Fibroblast of lung (primary cell): Measurements from ENCODE around the gene IL21R. TPM values are rescaled to one million over a fixed set of nuclear protein-coding genes. Genes with fewer than 3 reads are reported as not detected.
A peak's percentile ranks its signal among the peaks of the same experiment; 100 is the strongest.

ENCODE experiments used
- DNase-seq, 2 donors: peaks; one replicate each; pipeline versions ENCODE4 v3.0.0 to v3.0.0-alpha.2; 2010; ENCODE audit warnings: low read depth in 2 of 2
- H2AFZ ChIP-seq: 2 replicates; pipeline ENCODE4 v1.5.1; 2012; ENCODE audit warnings: low read length, control low read depth, inconsistent platforms
- H3K27ac ChIP-seq: 2 replicates; pipeline ENCODE4 v1.5.1; 2011; ENCODE audit warnings: low read length, control low read depth; ENCODE audit not compliant: insufficient read depth
- H3K27me3 ChIP-seq: 2 replicates; pipeline ENCODE4 v1.5.1; 2011; ENCODE audit warnings: mild to moderate bottlenecking, low read length; ENCODE audit not compliant: control insufficient read depth, insufficient read depth
- H3K36me3 ChIP-seq: 2 replicates; pipeline ENCODE4 v1.5.1; 2011; ENCODE audit warnings: low read length; ENCODE audit not compliant: control insufficient read depth, insufficient read depth
- H3K4me1 ChIP-seq: 2 replicates; pipeline ENCODE4 v1.5.1; 2011; ENCODE audit warnings: low read length; ENCODE audit not compliant: control insufficient read depth, insufficient read depth; ENCODE audit errors: extremely low read depth
- H3K4me2 ChIP-seq: 2 replicates; pipeline ENCODE4 v1.5.1; 2011; ENCODE audit warnings: low read length, control low read depth; ENCODE audit not compliant: insufficient read depth; ENCODE audit errors: extremely low read depth
- H3K4me3 ChIP-seq, 4 experiments: fragments of 200-600 bp in 1 of 4; sonication (generic) in 1 of 4; replicated peaks in 1 of 4; 2 replicates each; pipeline ENCODE4 v1.5.1; 2011 to 2016; ENCODE audit warnings: low read length in 4 of 4, low read depth in 3 of 4, mild to moderate bottlenecking in 3 of 4, control low read depth in 2 of 4, inconsistent platforms in 1 of 4, mixed read lengths in 1 of 4; ENCODE audit not compliant: insufficient read depth in 1 of 4; ENCODE audit errors: control extremely low read depth in 1 of 4
- H3K79me2 ChIP-seq: 2 replicates; pipeline ENCODE4 v1.5.1; 2012; ENCODE audit warnings: mild to moderate bottlenecking, low read length, inconsistent platforms; ENCODE audit not compliant: control insufficient read depth, insufficient read depth
- H3K9ac ChIP-seq: 2 replicates; pipeline ENCODE4 v1.5.1; 2011; ENCODE audit warnings: mild to moderate bottlenecking, low read length, control low read depth; ENCODE audit not compliant: insufficient read depth
- H3K9me3 ChIP-seq: 2 replicates; pipeline ENCODE4 v1.5.1; 2012; ENCODE audit warnings: low read depth, low read length; ENCODE audit not compliant: control insufficient read depth, insufficient read depth
- H4K20me1 ChIP-seq: 2 replicates; pipeline ENCODE4 v1.5.1; 2011; ENCODE audit warnings: low read length; ENCODE audit not compliant: control insufficient read depth, insufficient read depth; ENCODE audit errors: extremely low read depth
- CTCF ChIP-seq, 2 donors: IDR thresholded peaks in 1 of 2; conservative IDR thresholded peaks in 1 of 2; 1 replicate in 1 of 2; 2 replicates in 1 of 2; pipeline ENCODE4 v1.5.1; 2011 to 2012; ENCODE audit warnings: low read length in 2 of 2, control low read depth in 1 of 2, inconsistent platforms in 1 of 2, low read depth in 1 of 2, mild to moderate bottlenecking in 1 of 2
- EZH2 ChIP-seq: IDR thresholded peaks from 2 replicates; pipeline ENCODE4 v1.5.1; 2012; ENCODE audit warnings: low read length, control low read depth, mild to moderate bottlenecking; ENCODE audit errors: missing control alignments
- polyA plus RNA-seq, 2 donors: library from polyadenylated mRNA; depleted of rRNA in 1 of 2; stranded (reverse) in 1 of 2; unstranded in 1 of 2; fragments of >200 nt; gene quantifications; 2 replicates each; pipeline ENCODE4 v1.2.1, GENCODE V29; 2011 to 2012; ENCODE audit warnings: missing spikeins in 1 of 2
- total RNA-seq: library from RNA; depleted of rRNA; stranded (reverse); fragments of >200 nt; gene quantifications from 2 replicates; pipeline ENCODE4 v1.2.1, GENCODE V29; 2014

The IL21R gene
- total and polyA plus RNA-seq, 2 donors (not counting 1 experiment from before 2014, with no cell fraction given) = 0.95 to 7.4 TPM

- Histone ChIP-seq H3K27me3 (no peaks in the 10 kb centered on the region), H3K79me2 (no peaks in the 10 kb centered on the region), H3K4me3 (no peak overlapping the region), H2AFZ (no peak overlapping the region), H3K36me3 (no peaks in the 10 kb centered on the region), H3K27ac (no peak overlapping the region), H4K20me1 (no peaks in the 10 kb centered on the region), H3K4me1 (peaks cover 7% of the 10 kb centered on the region), H3K4me2 (no peak overlapping the region), H3K9me3 (no peaks in the 10 kb centered on the region), H3K9ac (no peak overlapping the region)
- TF ChIP-seq EZH2 (no peak), CTCF (conservative IDR thresholded peaks at IDR 0.05 in 1 of 2, IDR thresholded peaks at IDR 0.05 in 1 of 2; ENCODE audit: low read depth in 1 of 2, low read length in 2 of 2) (no peak)
- DNase-seq = peak; percentile 57 to 78
These were observed 32.2 kb upstream of the IL21R start for GRCh38 chr16:27369806-27370205.

GRCh38 chr16:27370318-27370717 lies 31.7 kb upstream of the IL21R start:
- no peak overlapping the region for H3K4me3 ChIP-seq
- no peaks in the 10 kb centered on the region for H3K27me3 ChIP-seq
- H4K20me1 ChIP-seq = no peaks in the 10 kb centered on the region
- no peaks in the 10 kb centered on the region for H3K9me3 ChIP-seq
- peaks cover 7% of the 10 kb centered on the region for H3K4me1 ChIP-seq
- no peak for DNase-seq
- H3K79me2 ChIP-seq = no peaks in the 10 kb centered on the region
- H3K9ac ChIP-seq = no peak overlapping the region
- no peak overlapping the region for H2AFZ ChIP-seq
- no peaks in the 10 kb centered on the region for H3K36me3 ChIP-seq
- H3K4me2 ChIP-seq = no peak overlapping the region
- TF ChIP-seq EZH2 = no peak
- no peak for TF ChIP-seq CTCF (conservative IDR thresholded peaks at IDR 0.05 in 1 of 2, IDR thresholded peaks at IDR 0.05 in 1 of 2; ENCODE audit: low read depth in 1 of 2, low read length in 2 of 2)
- no peak overlapping the region for H3K27ac ChIP-seq

GRCh38 chr16:27373312-27373711 lies 28.7 kb upstream of the IL21R start:
- H2AFZ ChIP-seq = no peak overlapping the region
- H3K4me3 ChIP-seq = no peak overlapping the region
- no peaks in the 10 kb centered on the region for H3K79me2 ChIP-seq

More at GRCh38 chr16:27373312-27373711, 28.7 kb upstream of the IL21R start:
- no peak for DNase-seq
- Histone ChIP-seq H4K20me1 (no peaks in the 10 kb centered on the region), H3K9ac (no peak overlapping the region), H3K27ac (no peak overlapping the region), H3K9me3 (no peaks in the 10 kb centered on the region), H3K36me3 (no peaks in the 10 kb centered on the region), H3K4me2 (no peak overlapping the region), H3K27me3 (peaks cover 5% of the 10 kb centered on the region), H3K4me1 (peaks cover 3% of the 10 kb centered on the region)
- TF ChIP-seq CTCF (conservative IDR thresholded peaks at IDR 0.05 in 1 of 2, IDR thresholded peaks at IDR 0.05 in 1 of 2; ENCODE audit: low read depth in 1 of 2, low read length in 2 of 2) (no peak), EZH2 (no peak)
